ENCODE measurements around the gene ATP2A2. TPM values are rescaled to one million over a fixed set of nuclear protein-coding genes. Genes with fewer than 3 reads are reported as not detected.

The ATP2A2 gene
- total and polyA plus RNA-seq, 11 donors: 494 to 2,963 (median 1,674) TPM

- no peaks in the 10 kb centered on the region for H3K9me3 ChIP-seq
- peaks cover 0 to 99% (median 92%) of the 10 kb centered on the region in 9 donors for H3K36me3 ChIP-seq
- intact Hi-C loops (cut with DNase I): loop anchor here in 8 of 10 donors (10.0 kb wide), 3 partner anchors 65 to 185 kb away; no protein-coding TSS in a partner anchor
- H3K27me3 ChIP-seq: no peaks in the 10 kb centered on the region
- DNase-seq (no peak), ATAC-seq (no peak)
- no peak overlapping the region for H3K4me3 ChIP-seq
- peaks cover 0 to 83% (median 49%) of the 10 kb centered on the region in 12 donors for H3K4me1 ChIP-seq
- H3K27ac ChIP-seq: peak overlapping the region in 8 of 12 donors; percentile 10 to 99 (median 68)
- no peak for TF ChIP-seq CTCF (IDR thresholded peaks at IDR 0.05)
- TF ChIP-seq POLR2A (IDR thresholded peaks at IDR 0.05): no peak
- WGBS, 4 donors: 28 to 35% (median 31%) methylated on average over 2 of the region's 2 CpGs
Observed at GRCh38 chr12:110289711-110290078, 8.6 kb downstream of the ATP2A2 start.

- TF ChIP-seq POLR2A (IDR thresholded peaks at IDR 0.05): no peak
- no peak for TF ChIP-seq CTCF (IDR thresholded peaks at IDR 0.05)
- no peaks in the 10 kb centered on the region for H3K27me3 ChIP-seq
- peak in 1 of 5 donors; percentile 23 for DNase-seq
- peaks cover 0 to 98% (median 93%) of the 10 kb centered on the region in 9 donors for H3K36me3 ChIP-seq
- ATAC-seq: peak in 3 of 4 donors; percentile 26 to 49 (median 36)
- H3K4me3 ChIP-seq: peak overlapping the region in 1 of 12 donors; percentile 15
- peak overlapping the region in 6 of 12 donors; percentile 4 to 46 (median 12) for H3K27ac ChIP-seq
- peaks cover 0 to 85% (median 60%) of the 10 kb centered on the region in 12 donors for H3K4me1 ChIP-seq
- 11 to 21% (median 15%) methylated on average over 5 of the region's 5 CpGs for WGBS, 4 donors
- intact Hi-C loops (cut with DNase I): no loop called here
- H3K9me3 ChIP-seq: no peaks in the 10 kb centered on the region
Observed at GRCh38 chr12:110301065-110301806, 20.2 kb downstream of the ATP2A2 start.

DNA sequence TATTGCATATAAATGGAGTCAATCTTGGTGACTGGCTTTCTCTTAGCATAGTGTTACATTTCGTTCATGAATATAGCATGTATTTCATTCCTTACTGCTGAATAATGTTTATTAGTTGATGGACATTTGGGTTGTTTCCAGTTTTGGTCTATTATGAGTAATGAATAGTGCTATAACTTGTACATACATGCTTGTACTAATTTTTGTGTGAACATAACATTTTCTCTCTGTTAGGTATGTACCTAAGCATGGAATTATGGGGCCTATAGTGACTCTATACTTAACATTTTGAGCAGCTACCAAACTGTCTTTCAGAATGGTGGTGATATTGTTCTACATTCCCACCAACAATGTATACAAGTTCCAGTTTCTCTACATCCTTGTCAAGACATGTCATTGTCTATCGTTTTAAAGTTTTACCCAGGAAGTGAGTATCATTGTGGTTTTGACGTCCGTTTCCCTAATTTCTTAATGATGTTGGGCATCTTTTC is 23.1 kb downstream of the ATP2A2 start:
- 14 to 19% (median 16%) methylated on average over 4 of the region's 4 CpGs for WGBS, 4 donors
- Histone ChIP-seq H3K4me3 (no peak overlapping the region), H3K36me3 (peaks cover 0 to 95% (median 85%) of the 10 kb centered on the region in 9 donors), H3K27me3 (no peaks in the 10 kb centered on the region), H3K27ac (peak overlapping the region in 3 of 12 donors; percentile 0 to 24 (median 1)), H3K9me3 (no peaks in the 10 kb centered on the region), H3K4me1 (peaks cover 0 to 77% (median 52%) of the 10 kb centered on the region in 12 donors)
- no peak for DNase-seq
- no peak for ATAC-seq
- TF ChIP-seq POLR2A (IDR thresholded peaks at IDR 0.05) (no peak), CTCF (IDR thresholded peaks at IDR 0.05) (no peak)
- intact Hi-C loops (cut with DNase I): no loop called here

DNA sequence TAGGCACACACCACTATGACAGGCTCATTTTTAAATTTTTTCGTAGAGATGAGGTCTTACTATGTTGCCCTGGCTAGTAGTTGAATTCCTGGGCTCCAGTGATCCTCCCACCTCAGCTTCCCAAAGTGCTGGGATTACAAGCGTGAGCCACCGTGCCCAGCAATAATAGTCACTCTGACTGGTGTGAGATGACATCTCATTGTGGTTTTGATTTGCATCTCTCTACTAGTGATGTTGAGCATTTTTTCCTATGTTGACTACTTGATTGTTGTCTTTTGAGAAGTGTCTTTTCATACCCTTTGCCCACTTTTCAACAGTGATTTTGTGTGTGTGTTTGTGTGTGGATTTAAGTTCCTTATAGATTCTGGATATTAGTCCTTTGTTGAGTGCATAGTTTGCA is 26.3 kb downstream of the ATP2A2 start:
- 41 to 61% (median 53%) methylated on average over 3 of the region's 3 CpGs for WGBS, 4 donors
- Histone ChIP-seq H3K4me3 (no peak overlapping the region), H3K27ac (no peak overlapping the region), H3K4me1 (peaks cover 0 to 84% (median 43%) of the 10 kb centered on the region in 12 donors), H3K9me3 (no peaks in the 10 kb centered on the region), H3K36me3 (peaks cover 0 to 85% (median 74%) of the 10 kb centered on the region in 9 donors), H3K27me3 (no peaks in the 10 kb centered on the region)
- ATAC-seq (no peak), DNase-seq (no peak)
- TF ChIP-seq CTCF (IDR thresholded peaks at IDR 0.05) (no peak), POLR2A (IDR thresholded peaks at IDR 0.05) (no peak)
- intact Hi-C loops (cut with DNase I): no loop called here

Measured in heart left ventricle (tissue), 16 donors.